ENCODE measurements around the gene AMN1.

The AMN1 gene

DNA sequence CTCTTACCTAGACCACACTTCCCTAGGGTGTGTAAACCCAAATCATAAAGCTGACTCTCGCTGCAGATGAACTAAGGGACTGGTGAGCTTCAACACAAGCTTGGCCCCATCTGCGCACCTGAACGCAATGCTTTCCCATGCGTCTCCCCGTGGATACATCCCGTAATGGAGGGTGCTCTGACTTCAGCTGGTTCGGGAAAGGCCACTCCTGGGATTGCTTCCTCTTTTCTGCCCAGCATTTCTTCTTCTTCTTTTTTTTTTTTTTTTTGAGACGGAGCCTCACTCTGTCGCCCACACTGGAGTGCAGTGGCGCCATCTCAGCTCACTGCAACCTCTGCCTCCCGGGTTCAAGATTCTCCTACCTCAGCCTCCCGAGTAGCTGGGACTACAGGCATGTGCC is 97.0 kb downstream of the AMN1 start:
- TF ChIP-seq TAF1 (IDR thresholded peaks at IDR 0.05; ENCODE audit: borderline replicate concordance, insufficient read depth, low read length) (no peak), FOXP2 (optimal IDR thresholded peaks at IDR 0.05; ENCODE audit: borderline replicate concordance, extremely low read depth, extremely low read length, insufficient read depth) (no peak), SIN3A (IDR thresholded peaks at IDR 0.05; ENCODE audit: borderline replicate concordance, insufficient read depth, low read length) (no peak), POLR2AphosphoS5 (IDR thresholded peaks at IDR 0.05; ENCODE audit: low read depth, low read length) (no peak)
- TF ChIP-seq, protein P1, sequence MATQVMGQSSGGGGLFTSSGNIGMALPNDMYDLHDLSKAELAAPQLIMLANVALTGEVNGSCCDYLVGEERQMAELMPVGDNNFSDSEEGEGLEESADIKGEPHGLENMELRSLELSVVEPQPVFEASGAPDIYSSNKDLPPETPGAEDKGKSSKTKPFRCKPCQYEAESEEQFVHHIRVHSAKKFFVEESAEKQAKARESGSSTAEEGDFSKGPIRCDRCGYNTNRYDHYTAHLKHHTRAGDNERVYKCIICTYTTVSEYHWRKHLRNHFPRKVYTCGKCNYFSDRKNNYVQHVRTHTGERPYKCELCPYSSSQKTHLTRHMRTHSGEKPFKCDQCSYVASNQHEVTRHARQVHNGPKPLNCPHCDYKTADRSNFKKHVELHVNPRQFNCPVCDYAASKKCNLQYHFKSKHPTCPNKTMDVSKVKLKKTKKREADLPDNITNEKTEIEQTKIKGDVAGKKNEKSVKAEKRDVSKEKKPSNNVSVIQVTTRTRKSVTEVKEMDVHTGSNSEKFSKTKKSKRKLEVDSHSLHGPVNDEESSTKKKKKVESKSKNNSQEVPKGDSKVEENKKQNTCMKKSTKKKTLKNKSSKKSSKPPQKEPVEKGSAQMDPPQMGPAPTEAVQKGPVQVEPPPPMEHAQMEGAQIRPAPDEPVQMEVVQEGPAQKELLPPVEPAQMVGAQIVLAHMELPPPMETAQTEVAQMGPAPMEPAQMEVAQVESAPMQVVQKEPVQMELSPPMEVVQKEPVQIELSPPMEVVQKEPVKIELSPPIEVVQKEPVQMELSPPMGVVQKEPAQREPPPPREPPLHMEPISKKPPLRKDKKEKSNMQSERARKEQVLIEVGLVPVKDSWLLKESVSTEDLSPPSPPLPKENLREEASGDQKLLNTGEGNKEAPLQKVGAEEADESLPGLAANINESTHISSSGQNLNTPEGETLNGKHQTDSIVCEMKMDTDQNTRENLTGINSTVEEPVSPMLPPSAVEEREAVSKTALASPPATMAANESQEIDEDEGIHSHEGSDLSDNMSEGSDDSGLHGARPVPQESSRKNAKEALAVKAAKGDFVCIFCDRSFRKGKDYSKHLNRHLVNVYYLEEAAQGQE (IDR thresholded peaks at IDR 0.05; ENCODE audit: insufficient read depth in 1 of 2, low read depth in 2 of 2, low read length in 2 of 2) = no peak

DNA sequence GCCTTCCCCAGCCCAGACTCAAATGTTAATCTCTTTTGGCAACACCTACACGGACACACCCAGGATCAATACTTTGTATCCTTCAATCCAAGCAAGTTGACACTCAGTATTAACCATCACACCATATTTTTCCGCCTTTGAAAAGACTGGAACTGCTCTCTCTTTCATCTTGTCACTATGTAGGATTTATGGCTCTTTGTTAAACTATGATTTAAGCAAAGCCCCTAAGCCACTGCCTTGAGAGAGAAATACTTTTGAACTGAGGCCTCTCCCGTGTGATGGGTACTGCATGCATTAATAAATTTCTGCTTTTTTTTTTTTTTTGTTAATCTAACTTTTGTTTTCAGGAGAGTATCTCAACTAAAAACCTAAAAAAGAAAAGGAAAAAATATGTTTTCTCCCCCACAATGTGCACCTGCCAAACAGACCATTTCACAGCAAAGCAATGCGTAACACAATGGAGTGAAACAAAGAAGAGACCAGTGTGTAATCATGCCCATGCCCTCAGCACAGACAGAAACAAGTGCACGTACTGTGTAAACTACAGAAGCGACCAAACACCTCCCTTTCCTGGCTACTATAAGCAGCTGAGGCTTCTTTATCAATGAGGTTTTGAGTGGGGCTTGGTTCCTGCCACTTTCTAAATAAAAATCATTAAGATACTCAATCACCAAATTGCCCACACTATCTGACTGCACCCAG is 97.6 kb downstream of the AMN1 start:
- TF ChIP-seq, protein P1 (IDR thresholded peaks at IDR 0.05; ENCODE audit: insufficient read depth in 1 of 2, low read depth in 2 of 2, low read length in 2 of 2) = no peak
- TF ChIP-seq SIN3A (IDR thresholded peaks at IDR 0.05; ENCODE audit: borderline replicate concordance, insufficient read depth, low read length) = no peak
- no peak for TF ChIP-seq FOXP2 (optimal IDR thresholded peaks at IDR 0.05; ENCODE audit: borderline replicate concordance, extremely low read depth, extremely low read length, insufficient read depth)
- TF ChIP-seq POLR2AphosphoS5 (IDR thresholded peaks at IDR 0.05; ENCODE audit: low read depth, low read length) = no peak
- no peak for TF ChIP-seq TAF1 (IDR thresholded peaks at IDR 0.05; ENCODE audit: borderline replicate concordance, insufficient read depth, low read length)

DNA sequence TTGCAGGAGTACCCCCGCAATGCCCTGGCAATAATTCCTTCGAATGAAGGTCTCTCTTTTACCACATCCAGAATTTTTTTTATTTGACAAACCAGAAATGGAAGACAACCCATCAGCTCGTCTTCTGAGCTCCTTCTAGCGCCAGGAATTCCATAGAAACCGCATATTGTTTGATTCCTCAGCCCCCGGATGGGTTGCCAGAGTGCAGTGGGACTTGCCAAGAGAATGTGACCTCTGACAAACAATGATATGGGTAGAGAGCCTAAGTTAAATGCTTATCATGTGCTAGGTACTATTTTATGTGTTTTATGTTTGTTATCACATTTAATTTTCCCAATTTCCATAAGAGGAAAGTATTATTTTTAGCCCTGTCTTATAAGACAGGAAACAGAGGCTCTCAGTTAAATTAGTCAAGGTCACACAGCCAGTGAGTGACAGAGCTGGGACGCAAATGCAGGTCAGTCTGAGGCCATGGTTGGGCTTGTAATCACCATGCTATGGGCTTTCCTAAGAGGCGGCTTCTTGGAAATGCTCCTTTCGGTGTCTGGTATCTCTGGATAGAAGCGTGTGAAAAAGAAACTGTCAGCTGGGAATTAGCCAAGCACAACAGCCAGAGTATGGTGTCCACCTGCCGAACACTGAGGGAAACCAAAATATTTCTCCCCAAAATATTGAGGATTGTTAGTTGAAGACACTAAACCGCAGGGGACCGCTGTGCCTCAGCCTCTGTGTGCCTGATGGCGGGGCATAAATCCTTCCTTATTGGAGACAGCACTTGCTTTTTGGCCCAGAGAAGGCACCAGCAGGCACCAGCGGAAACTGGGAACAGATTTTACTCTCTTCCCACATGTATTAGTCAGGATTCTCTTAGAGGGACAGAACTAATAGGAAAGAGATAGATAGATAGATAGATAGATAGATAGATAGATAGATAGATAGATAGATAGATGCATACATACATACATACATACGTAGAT is 98.8 kb downstream of the AMN1 start:
- no peak for TF ChIP-seq FOXP2 (optimal IDR thresholded peaks at IDR 0.05; ENCODE audit: borderline replicate concordance, extremely low read depth, extremely low read length, insufficient read depth)
- TF ChIP-seq SIN3A (IDR thresholded peaks at IDR 0.05; ENCODE audit: borderline replicate concordance, insufficient read depth, low read length) = no peak
- TF ChIP-seq, protein P1 (IDR thresholded peaks at IDR 0.05; ENCODE audit: insufficient read depth in 1 of 2, low read depth in 2 of 2, low read length in 2 of 2) = no peak
- TF ChIP-seq POLR2AphosphoS5 (IDR thresholded peaks at IDR 0.05; ENCODE audit: low read depth, low read length) = no peak
- TF ChIP-seq TAF1 (IDR thresholded peaks at IDR 0.05; ENCODE audit: borderline replicate concordance, insufficient read depth, low read length) = no peak

DNA sequence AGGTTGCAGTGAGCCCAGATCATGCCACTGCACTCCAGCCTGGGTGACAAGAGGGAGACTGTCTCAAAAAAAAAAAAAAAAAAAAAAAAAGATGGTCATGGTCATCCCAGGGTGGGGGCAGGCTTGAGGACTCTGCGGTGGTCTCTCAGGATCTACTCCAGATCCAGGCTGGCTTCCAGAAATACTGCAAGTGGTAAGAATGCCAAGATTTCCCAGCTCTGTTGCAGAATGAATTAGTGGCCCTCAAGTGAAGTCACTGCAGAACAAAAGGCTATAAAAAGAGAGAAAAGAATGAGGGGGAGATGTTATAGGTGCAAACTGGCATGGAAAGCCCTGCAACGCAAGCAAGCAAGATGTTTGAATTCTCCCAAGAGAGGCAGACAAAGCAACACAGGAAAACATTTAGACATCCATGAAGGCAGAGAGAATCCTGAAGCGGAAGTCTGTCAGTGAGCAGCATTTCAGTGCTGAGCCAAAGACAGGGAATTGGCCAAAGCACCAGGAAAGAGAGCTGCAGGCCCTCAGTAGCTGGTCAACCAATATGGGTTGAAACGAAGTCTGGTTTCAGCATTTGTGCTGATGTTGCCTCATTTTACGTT is 101.3 kb downstream of the AMN1 start:
- TF ChIP-seq, protein P1 (IDR thresholded peaks at IDR 0.05; ENCODE audit: insufficient read depth in 1 of 2, low read depth in 2 of 2, low read length in 2 of 2) = no peak
- no peak for TF ChIP-seq SIN3A (IDR thresholded peaks at IDR 0.05; ENCODE audit: borderline replicate concordance, insufficient read depth, low read length)
- TF ChIP-seq TAF1 (IDR thresholded peaks at IDR 0.05; ENCODE audit: borderline replicate concordance, insufficient read depth, low read length) = no peak
- TF ChIP-seq POLR2AphosphoS5 (IDR thresholded peaks at IDR 0.05; ENCODE audit: low read depth, low read length) = no peak
- TF ChIP-seq FOXP2 (optimal IDR thresholded peaks at IDR 0.05; ENCODE audit: borderline replicate concordance, extremely low read depth, extremely low read length, insufficient read depth) = no peak

All from PFSK-1 (cell line).